ENCODE data around the gene ARL16. TPM values are rescaled to one million over a fixed set of nuclear protein-coding genes. Genes with fewer than 3 reads are reported as not detected.
A peak's percentile ranks its signal among the peaks of the same experiment; 100 is the strongest.

ARL16 gene
- total and polyA plus RNA-seq, 2 of the 4 experiments (the other 2 are of a cell fraction): 51.1 to 77.9 TPM

DNA sequence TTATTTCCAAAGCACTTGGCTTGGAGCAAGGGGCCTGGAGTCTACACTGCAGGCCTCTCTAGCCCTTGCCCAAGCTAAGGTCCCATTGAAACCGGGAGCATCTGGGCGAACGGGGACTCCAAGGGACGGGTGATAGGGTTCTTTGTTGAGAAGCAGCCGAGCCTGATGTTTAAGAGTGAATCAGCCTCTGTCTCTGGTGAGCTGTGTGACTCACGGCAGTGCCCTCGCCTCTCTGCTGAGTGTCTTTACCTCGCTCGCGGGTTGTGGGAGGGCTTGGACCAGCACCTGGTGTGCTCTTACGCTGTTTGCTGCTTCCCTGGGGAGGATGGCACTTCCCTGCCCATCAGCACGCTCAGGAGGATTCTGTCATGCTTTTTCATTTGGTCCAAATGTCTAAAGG is 1.5 kb upstream of the ARL16 start:
- no TSS peak for BruUV-seq (replicated peaks)
- Histone ChIP-seq H2BK120ac (ENCODE audit: low read depth, low read length) (peak overlapping the region; percentile 21; the same call in 1 of the 2 replicates), H3K4me1 (ENCODE audit: control insufficient read depth, insufficient read depth, low read length) (peaks cover 10% of the 10 kb centered on the region), H3K18ac (ENCODE audit: low read depth, low read length) (no peak overlapping the region), H3K23ac (ENCODE audit: low read depth, low read length) (peak overlapping the region; percentile 98; the same call in 1 of the 2 replicates), H3K56ac (ENCODE audit: extremely low read depth, insufficient read depth, low read length) (no peak overlapping the region), H3K4ac (ENCODE audit: low read depth, low read length) (peak overlapping the region; percentile 82; the same call in 1 of the 2 replicates), H3K14ac (replicated peaks; ENCODE audit: low read depth, low read length) (peak overlapping the region; percentile 79), H4K5ac (ENCODE audit: low read depth, low read length) (no peak overlapping the region), H3K79me1 (ENCODE audit: low read depth in 1 of 2, low read length in 2 of 2) (peaks cover 15 to 77% of the 10 kb centered on the region in 2 experiments; a peak in 3 of 4 replicates), H3K4me2 (ENCODE audit: low read depth, low read length) (peak overlapping the region; percentile 99), H4K20me1 (ENCODE audit: insufficient read depth, low read length) (peaks cover 60% of the 10 kb centered on the region), H3K9me3 (ENCODE audit: control insufficient read depth, insufficient read depth, low read length) (no peaks in the 10 kb centered on the region), H2BK5ac (ENCODE audit: low read depth, low read length, poor library complexity, severe bottlenecking) (peak overlapping the region; percentile 75), H4K8ac (ENCODE audit: low read depth in 2 of 2, low read length in 2 of 2) (peak overlapping the region in 1 of 2 experiments; percentile 65; a peak in 2 of 4 replicates), H3K27me3 (ENCODE audit: control insufficient read depth, insufficient read depth, low read length) (no peaks in the 10 kb centered on the region), H2BK20ac (ENCODE audit: low read depth, low read length) (no peak overlapping the region), H2AK5ac (ENCODE audit: low read depth, low read length) (peak overlapping the region; percentile 99; the same call in 1 of the 2 replicates), H2AFZ (replicated peaks; ENCODE audit: low read length, poor library complexity) (peak overlapping the region; percentile 87), H3K27ac (ENCODE audit: insufficient read depth, low read length) (peak overlapping the region; percentile 81; the same call in 1 of the 2 replicates), H3K9me1 (ENCODE audit: insufficient read depth, low read length) (peaks cover 6% of the 10 kb centered on the region; the same call in 1 of the 2 replicates), H3K4me3 (ENCODE audit: insufficient read depth, low read depth, low read length) (peak overlapping the region; percentile 59), H3K9ac (ENCODE audit: low read depth, low read length) (peak overlapping the region; percentile 90), H2AK9ac (replicated peaks; ENCODE audit: low read depth, low read length, poor library complexity) (peak overlapping the region; percentile 97), H4K91ac (ENCODE audit: insufficient read depth, low read depth, low read length) (peak overlapping the region; percentile 75; the same call in 1 of the 2 replicates), H3K36me3 (ENCODE audit: control insufficient read depth, insufficient read depth, low read length) (peaks cover 47% of the 10 kb centered on the region), H2BK15ac (ENCODE audit: low read depth, low read length) (no peak overlapping the region; the same call in 2 of the 3 replicates)
- TF ChIP-seq BHLHE40 (IDR thresholded peaks at IDR 0.05; ENCODE audit: low read depth, low read length): no peak
- TF ChIP-seq, protein P1, sequence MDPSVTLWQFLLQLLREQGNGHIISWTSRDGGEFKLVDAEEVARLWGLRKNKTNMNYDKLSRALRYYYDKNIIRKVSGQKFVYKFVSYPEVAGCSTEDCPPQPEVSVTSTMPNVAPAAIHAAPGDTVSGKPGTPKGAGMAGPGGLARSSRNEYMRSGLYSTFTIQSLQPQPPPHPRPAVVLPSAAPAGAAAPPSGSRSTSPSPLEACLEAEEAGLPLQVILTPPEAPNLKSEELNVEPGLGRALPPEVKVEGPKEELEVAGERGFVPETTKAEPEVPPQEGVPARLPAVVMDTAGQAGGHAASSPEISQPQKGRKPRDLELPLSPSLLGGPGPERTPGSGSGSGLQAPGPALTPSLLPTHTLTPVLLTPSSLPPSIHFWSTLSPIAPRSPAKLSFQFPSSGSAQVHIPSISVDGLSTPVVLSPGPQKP (IDR thresholded peaks at IDR 0.05; ENCODE audit: borderline replicate concordance, low read depth, low read length): no peak
- TF ChIP-seq, protein P2, sequence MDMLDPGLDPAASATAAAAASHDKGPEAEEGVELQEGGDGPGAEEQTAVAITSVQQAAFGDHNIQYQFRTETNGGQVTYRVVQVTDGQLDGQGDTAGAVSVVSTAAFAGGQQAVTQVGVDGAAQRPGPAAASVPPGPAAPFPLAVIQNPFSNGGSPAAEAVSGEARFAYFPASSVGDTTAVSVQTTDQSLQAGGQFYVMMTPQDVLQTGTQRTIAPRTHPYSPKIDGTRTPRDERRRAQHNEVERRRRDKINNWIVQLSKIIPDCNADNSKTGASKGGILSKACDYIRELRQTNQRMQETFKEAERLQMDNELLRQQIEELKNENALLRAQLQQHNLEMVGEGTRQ (IDR thresholded peaks at IDR 0.05; ENCODE audit: low read depth, low read length): no peak
- peak; percentile 58; the same call in 1 of the 2 replicates for TF ChIP-seq MAZ (IDR thresholded peaks at IDR 0.05; ENCODE audit: borderline replicate concordance, low read depth, low read length)
- TF ChIP-seq, protein P3, sequence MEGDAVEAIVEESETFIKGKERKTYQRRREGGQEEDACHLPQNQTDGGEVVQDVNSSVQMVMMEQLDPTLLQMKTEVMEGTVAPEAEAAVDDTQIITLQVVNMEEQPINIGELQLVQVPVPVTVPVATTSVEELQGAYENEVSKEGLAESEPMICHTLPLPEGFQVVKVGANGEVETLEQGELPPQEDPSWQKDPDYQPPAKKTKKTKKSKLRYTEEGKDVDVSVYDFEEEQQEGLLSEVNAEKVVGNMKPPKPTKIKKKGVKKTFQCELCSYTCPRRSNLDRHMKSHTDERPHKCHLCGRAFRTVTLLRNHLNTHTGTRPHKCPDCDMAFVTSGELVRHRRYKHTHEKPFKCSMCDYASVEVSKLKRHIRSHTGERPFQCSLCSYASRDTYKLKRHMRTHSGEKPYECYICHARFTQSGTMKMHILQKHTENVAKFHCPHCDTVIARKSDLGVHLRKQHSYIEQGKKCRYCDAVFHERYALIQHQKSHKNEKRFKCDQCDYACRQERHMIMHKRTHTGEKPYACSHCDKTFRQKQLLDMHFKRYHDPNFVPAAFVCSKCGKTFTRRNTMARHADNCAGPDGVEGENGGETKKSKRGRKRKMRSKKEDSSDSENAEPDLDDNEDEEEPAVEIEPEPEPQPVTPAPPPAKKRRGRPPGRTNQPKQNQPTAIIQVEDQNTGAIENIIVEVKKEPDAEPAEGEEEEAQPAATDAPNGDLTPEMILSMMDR (conservative IDR thresholded peaks at IDR 0.05; ENCODE audit: low read depth, low read length): no peak
- peak; percentile 81 for TF ChIP-seq RCOR1 (IDR thresholded peaks at IDR 0.05; ENCODE audit: insufficient replicate concordance, low read length)
- no peak for TF ChIP-seq CEBPB (IDR thresholded peaks at IDR 0.05; ENCODE audit: low read depth, low read length)
- no peak for TF ChIP-seq NFE2L2 (IDR thresholded peaks at IDR 0.05; ENCODE audit: low read depth, low read length)
- TF ChIP-seq FOS (IDR thresholded peaks at IDR 0.05; ENCODE audit: low read depth, low read length): peak; percentile 69
- TF ChIP-seq MXI1 (IDR thresholded peaks at IDR 0.05; ENCODE audit: borderline replicate concordance, low read depth, low read length): peak; percentile 33; the same call in 1 of the 2 replicates
- TF ChIP-seq CHD1 (IDR thresholded peaks at IDR 0.05; ENCODE audit: low read depth, low read length): no peak
- TF ChIP-seq RFX5 (IDR thresholded peaks at IDR 0.05; ENCODE audit: low read depth, low read length): no peak
- TF ChIP-seq POLR2A (IDR thresholded peaks at IDR 0.05; ENCODE audit: low read depth, low read length): peak; percentile 57
- TF ChIP-seq MAFK (IDR thresholded peaks at IDR 0.05; ENCODE audit: low read depth, low read length): no peak
- TF ChIP-seq SMC3 (IDR thresholded peaks at IDR 0.05; ENCODE audit: low read depth, low read length): no peak
- TF ChIP-seq RAD21 (IDR thresholded peaks at IDR 0.05; ENCODE audit: low read length): no peak
- 39% methylated on average over 8 of the region's 12 CpGs; no CpG with 5 or more reads in 1 of the 2 experiments for WGBS, 2 experiments (ENCODE audit: extremely low coverage in 2 of 2, insufficient read length in 1 of 2)
- intact Hi-C loops (cut with micrococcal nuclease) (no loop called here), in situ Hi-C loops (cut with MboI; ENCODE audit: low sequenced_read_pairs) (no loop called here), dilution Hi-C loops (cut with HindIII; ENCODE audit: low sequenced_read_pairs, unreplicated experiment) (no loop called here)
- ChIA-PET CTCF (no interaction called here), POLR2A (ENCODE audit: unreplicated experiment) (no interaction called here)
- ATAC-seq (ENCODE audit: low read depth) (peak; percentile 5; the same call in 1 of the 2 replicates), DNase-seq (peak; percentile 87)

All from IMR-90 (cell line).